Measurements from ENCODE around the gene EVC2.

- TF ChIP-seq, protein P1, sequence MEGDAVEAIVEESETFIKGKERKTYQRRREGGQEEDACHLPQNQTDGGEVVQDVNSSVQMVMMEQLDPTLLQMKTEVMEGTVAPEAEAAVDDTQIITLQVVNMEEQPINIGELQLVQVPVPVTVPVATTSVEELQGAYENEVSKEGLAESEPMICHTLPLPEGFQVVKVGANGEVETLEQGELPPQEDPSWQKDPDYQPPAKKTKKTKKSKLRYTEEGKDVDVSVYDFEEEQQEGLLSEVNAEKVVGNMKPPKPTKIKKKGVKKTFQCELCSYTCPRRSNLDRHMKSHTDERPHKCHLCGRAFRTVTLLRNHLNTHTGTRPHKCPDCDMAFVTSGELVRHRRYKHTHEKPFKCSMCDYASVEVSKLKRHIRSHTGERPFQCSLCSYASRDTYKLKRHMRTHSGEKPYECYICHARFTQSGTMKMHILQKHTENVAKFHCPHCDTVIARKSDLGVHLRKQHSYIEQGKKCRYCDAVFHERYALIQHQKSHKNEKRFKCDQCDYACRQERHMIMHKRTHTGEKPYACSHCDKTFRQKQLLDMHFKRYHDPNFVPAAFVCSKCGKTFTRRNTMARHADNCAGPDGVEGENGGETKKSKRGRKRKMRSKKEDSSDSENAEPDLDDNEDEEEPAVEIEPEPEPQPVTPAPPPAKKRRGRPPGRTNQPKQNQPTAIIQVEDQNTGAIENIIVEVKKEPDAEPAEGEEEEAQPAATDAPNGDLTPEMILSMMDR (conservative IDR thresholded peaks at IDR 0.05; ENCODE audit: low read length), result no peak
- TF ChIP-seq EZH2phosphoT487 (IDR thresholded peaks at IDR 0.05; ENCODE audit: borderline replicate concordance), result no peak
These were observed 14.0 kb upstream of the EVC2 start for GRCh38 chr4:5722328-5722727.
